HepG2 (cell line): Measurements from ENCODE around the gene UBAP1. TPM values are rescaled to one million over a fixed set of nuclear protein-coding genes. Genes with fewer than 3 reads are reported as not detected.

ENCODE experiments used
- ATAC-seq: fragments of 200-7000 bp; cut with Tn5 transposase; 3 replicates; pipeline ENCODE4 v1.9.1; 2020; ENCODE audit warnings: mild to moderate bottlenecking, moderate library complexity
- BruUV-seq: library from RNA; stranded (reverse); fragments of 400-500 nt; replicated peaks from 2 replicates; lab custom pipeline; 2021; lab: Mats Ljungman, UMichigan
- CTCF ChIA-PET: fragments of 300-600 bp; formaldehyde crosslinking; extraction: SDS; loops from one replicate; lab custom pipeline; 2021; ENCODE audit warnings: low total read pairs, inconsistent platforms, low intra/inter-chr PET ratio; lab: Yijun Ruan, JAX
- POLR2A ChIA-PET: fragments of 350-600 bp; sonication (Branson Sonifier 250); formaldehyde crosslinking; loops from one replicate; lab custom pipeline; 2020; ENCODE audit warnings: antibody characterized with exemption, inconsistent platforms; lab: Yijun Ruan, JAX
- DNase-seq: peaks from one replicate; pipeline ENCODE4 v3.0.0-alpha.2; 2015; ENCODE audit warnings: low spot score
- FAIRE-seq: peaks from 3 replicates; lab custom pipeline; 2011; peaks lifted over from hg19 to GRCh38; lab: Jason Lieb, UNC
- H2AFZ ChIP-seq: one replicate; pipeline ENCODE4 v1.6.1; 2011; ENCODE audit warnings: low read length, inconsistent platforms
- H3K27ac ChIP-seq: fragments of 300-600 bp; 3 replicates; pipeline ENCODE4 v1.8.0; 2011; ENCODE audit warnings: mixed run types, mild to moderate bottlenecking, mixed read lengths, low read length, inconsistent platforms; ENCODE audit not compliant: insufficient read depth; ENCODE audit errors: extremely low read length
- H3K27me3 ChIP-seq, 2 experiments: fragments of 200-600 bp in 1 of 2; 2 replicates in 1 of 2; 3 replicates in 1 of 2; pipeline versions ENCODE4 v1.6.0 to v1.8.0; 2011; ENCODE audit warnings: low read length in 2 of 2, mild to moderate bottlenecking in 2 of 2, moderate library complexity in 2 of 2, inconsistent platforms in 1 of 2; ENCODE audit not compliant: insufficient read depth in 2 of 2, control insufficient read depth in 1 of 2
- H3K36me3 ChIP-seq, 2 experiments: fragments of 200-600 bp in 1 of 2; replicated peaks in 1 of 2; 2 replicates in 1 of 2; 3 replicates in 1 of 2; pipeline versions ENCODE4 v1.5.1 to v1.8.0; 2011; ENCODE audit warnings: low read length in 2 of 2, inconsistent platforms in 1 of 2; ENCODE audit not compliant: insufficient read depth in 2 of 2, control insufficient read depth in 1 of 2
- H3K4me1 ChIP-seq: 2 replicates; pipeline ENCODE4 v1.5.1; 2012; ENCODE audit warnings: low read length, inconsistent platforms; ENCODE audit not compliant: insufficient read depth
- H3K4me2 ChIP-seq: 2 replicates; pipeline ENCODE4 v1.6.0; 2011; ENCODE audit warnings: low read depth, low read length, inconsistent platforms
- H3K4me3 ChIP-seq, 3 experiments: fragments of 200-600 bp in 1 of 3; sonication (generic), shearing (Covaris generic) in 1 of 3; replicated peaks in 1 of 3; 2 replicates each; pipeline ENCODE4 v1.5.1; 2011 to 2016; ENCODE audit warnings: low read length in 3 of 3, inconsistent platforms in 2 of 3, low read depth in 2 of 3, mild to moderate bottlenecking in 2 of 3, control low read depth in 1 of 3, mixed read lengths in 1 of 3; ENCODE audit not compliant: insufficient read depth in 1 of 3
- H3K79me2 ChIP-seq: one replicate; pipeline ENCODE4 v1.6.1; 2011; ENCODE audit warnings: low read length, inconsistent platforms; ENCODE audit not compliant: insufficient read depth
- H3K9ac ChIP-seq: 2 replicates; pipeline ENCODE4 v1.6.0; 2011; ENCODE audit warnings: mild to moderate bottlenecking, low read depth, low read length, inconsistent platforms; ENCODE audit not compliant: insufficient read depth
- H3K9me3 ChIP-seq: 2 replicates; pipeline ENCODE4 v1.5.1; 2012; ENCODE audit warnings: mild to moderate bottlenecking, low read length
- H4K20me1 ChIP-seq: 2 replicates; pipeline ENCODE4 v1.6.0; 2011; ENCODE audit warnings: inconsistent platforms, mild to moderate bottlenecking, low read length, moderate library complexity; ENCODE audit not compliant: insufficient read depth
- HNRNPK ChIP-seq: fragments of 200-400 bp; formaldehyde crosslinking; IDR thresholded peaks from 2 replicates; pipeline ENCODE4 v1.6.1; 2018; ENCODE audit warnings: low read length, low read depth, moderate library complexity, mild to moderate bottlenecking; ENCODE audit not compliant: poor library complexity, severe bottlenecking
- PCBP2 ChIP-seq: fragments of 200-400 bp; formaldehyde crosslinking; optimal IDR thresholded peaks from 2 replicates; pipeline ENCODE3; 2018; ENCODE audit warnings: low read length, low read depth; ENCODE audit not compliant: poor library complexity, severe bottlenecking
- ZNF414 ChIP-seq: sonication (generic); formaldehyde crosslinking; IDR thresholded peaks from 2 replicates; pipeline ENCODE4 v1.5.0; 2020; ENCODE audit warnings: missing genetic modification reagents
- WGBS: methylation state at CpG from one replicate; pipeline ENCODE4 v1.1.6; 2017; ENCODE audit warnings: low lambda C conversion rate; 5-methylcytosine and 5-hydroxymethylcytosine counted together
- in situ Hi-C: cut with HindIII; loops from 2 replicates; pipeline ENCODE4 v1.10.0; 2017; ENCODE audit warnings: low pct_unique_long_range_greater_than_20kb; ENCODE audit not compliant: extremely low pct_ligation_motif_present
- intact Hi-C: fragments of 100-400 bp; cut with micrococcal nuclease; formaldehyde crosslinking; loops from one replicate; pipeline ENCODE4 v1.10.0; 2022; ENCODE audit not compliant: unreplicated experiment
- polyA plus RNA-seq, 8 experiments: library from polyadenylated mRNA; depleted of rRNA in 3 of 8; stranded (reverse) in 7 of 8; unstranded in 1 of 8; fragments of >200 nt; fragmentation: Illumina TruSeq in 4 of 8; extraction: Trizol in 4 of 8; gene quantifications; 2 replicates each; pipeline versions ENCODE4 v1.2.1 to v1.2.3, GENCODE V29; 2011 to 2016; ENCODE audit warnings: low read depth in 4 of 8, missing spikeins in 1 of 8, mixed read lengths in 1 of 8; ENCODE audit not compliant: insufficient read depth in 1 of 8
- total RNA-seq, 5 experiments: library from RNA; depleted of rRNA; stranded (reverse); fragments of >200 nt; fragmentation: Illumina TruSeq; extraction: Trizol; gene quantifications; 2 replicates each; pipeline ENCODE4 v1.2.3, GENCODE V29; 2016; ENCODE audit warnings: low read depth in 1 of 5
- TF ChIP-seq, protein P1 (sequence below): sonication (generic); formaldehyde crosslinking; IDR thresholded peaks from 2 replicates; pipeline ENCODE4 v1.4.0; 2020; ENCODE audit warnings: low read depth, mild to moderate bottlenecking, missing genetic modification reagents
- TF ChIP-seq, protein P2 (sequence below): sonication (generic); formaldehyde crosslinking; conservative IDR thresholded peaks from 2 replicates; pipeline ENCODE4 v1.5.0; 2020; ENCODE audit warnings: missing genetic modification reagents

UBAP1 gene
- total and polyA plus RNA-seq, 2 of the 13 experiments (the other 11 are each of a cell fraction or from before 2014, with no cell fraction given), result 19.5 to 40.5 TPM

DNA sequence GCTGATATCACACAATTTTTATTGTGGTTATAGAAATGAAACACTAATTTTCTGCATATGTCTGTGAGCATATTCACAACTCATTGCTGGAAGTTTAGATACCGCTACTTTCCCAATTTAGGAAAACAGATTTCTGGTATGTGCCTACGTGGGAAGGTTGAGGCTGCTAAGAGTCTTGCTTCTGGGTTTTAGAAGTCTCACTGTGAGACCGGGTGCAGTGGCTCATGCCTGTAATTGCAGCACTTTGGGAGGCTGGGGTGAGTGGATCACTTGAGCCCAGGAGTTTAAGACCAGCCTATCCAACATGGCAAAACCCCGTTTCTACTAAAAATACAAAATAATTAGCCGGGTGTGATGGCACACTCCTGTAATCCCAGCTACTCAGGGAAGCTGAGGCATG, 39.6 kb downstream of the UBAP1 start:
- H3K27ac ChIP-seq, result no peak overlapping the region
- peaks cover 18% of the 10 kb centered on the region for H3K4me1 ChIP-seq
- TF ChIP-seq, protein P1, sequence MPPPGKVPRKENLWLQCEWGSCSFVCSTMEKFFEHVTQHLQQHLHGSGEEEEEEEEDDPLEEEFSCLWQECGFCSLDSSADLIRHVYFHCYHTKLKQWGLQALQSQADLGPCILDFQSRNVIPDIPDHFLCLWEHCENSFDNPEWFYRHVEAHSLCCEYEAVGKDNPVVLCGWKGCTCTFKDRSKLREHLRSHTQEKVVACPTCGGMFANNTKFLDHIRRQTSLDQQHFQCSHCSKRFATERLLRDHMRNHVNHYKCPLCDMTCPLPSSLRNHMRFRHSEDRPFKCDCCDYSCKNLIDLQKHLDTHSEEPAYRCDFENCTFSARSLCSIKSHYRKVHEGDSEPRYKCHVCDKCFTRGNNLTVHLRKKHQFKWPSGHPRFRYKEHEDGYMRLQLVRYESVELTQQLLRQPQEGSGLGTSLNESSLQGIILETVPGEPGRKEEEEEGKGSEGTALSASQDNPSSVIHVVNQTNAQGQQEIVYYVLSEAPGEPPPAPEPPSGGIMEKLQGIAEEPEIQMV (CRISPR knock-in tag), result no peak
- TF ChIP-seq, all 625 proteins: peak for 0
- Histone ChIP-seq H3K9me3 (no peaks in the 10 kb centered on the region), H4K20me1 (no peaks in the 10 kb centered on the region), H3K4me3 (no peak overlapping the region), H3K4me2 (no peak overlapping the region), H2AFZ (no peak overlapping the region), H3K27me3 (no peaks in the 10 kb centered on the region), H3K9ac (no peak overlapping the region), H3K79me2 (peaks cover 11% of the 10 kb centered on the region), H3K36me3 (no peaks in the 10 kb centered on the region)
- FAIRE-seq (no peak), ATAC-seq (peak; percentile 59), DNase-seq (no peak)
- no TSS peak for BruUV-seq
- CTCF ChIA-PET, result no interaction called here
- intact Hi-C loops, result no loop called here
- WGBS, result 98% methylated on average over 5 of the region's 5 CpGs
- POLR2A ChIA-PET, result no interaction called here
- in situ Hi-C loops, result no loop called here

GRCh38 chr9:34219421-34219820, 40.6 kb downstream of the UBAP1 start:
- no peak overlapping the region for H2AFZ ChIP-seq
- H3K36me3 ChIP-seq, result 0 out of 5 replicates have a peak, but pooled peaks cover 0 to 4% of the 10 kb centered on the region in 2 experiments
- peaks cover 2% of the 10 kb centered on the region; the same call in 1 of the 2 replicates for H4K20me1 ChIP-seq
- 97% methylated on average over 1 of the region's 1 CpG for WGBS
- no peak for FAIRE-seq
- H3K9me3 ChIP-seq, result no peaks in the 10 kb centered on the region
- no TSS peak for BruUV-seq
- intact Hi-C loops, result no loop called here
- in situ Hi-C loops, result no loop called here
- no peak overlapping the region for H3K4me2 ChIP-seq
- H3K79me2 ChIP-seq, result peaks cover 9% of the 10 kb centered on the region
- H3K4me3 ChIP-seq, result no peak overlapping the region
- CTCF ChIA-PET, result no interaction called here
- TF ChIP-seq ZNF414 (CRISPR knock-in tag), result no peak
- TF ChIP-seq HNRNPK, result peak; percentile 80
- peak; percentile 63 for TF ChIP-seq PCBP2
- TF ChIP-seq, protein P2, sequence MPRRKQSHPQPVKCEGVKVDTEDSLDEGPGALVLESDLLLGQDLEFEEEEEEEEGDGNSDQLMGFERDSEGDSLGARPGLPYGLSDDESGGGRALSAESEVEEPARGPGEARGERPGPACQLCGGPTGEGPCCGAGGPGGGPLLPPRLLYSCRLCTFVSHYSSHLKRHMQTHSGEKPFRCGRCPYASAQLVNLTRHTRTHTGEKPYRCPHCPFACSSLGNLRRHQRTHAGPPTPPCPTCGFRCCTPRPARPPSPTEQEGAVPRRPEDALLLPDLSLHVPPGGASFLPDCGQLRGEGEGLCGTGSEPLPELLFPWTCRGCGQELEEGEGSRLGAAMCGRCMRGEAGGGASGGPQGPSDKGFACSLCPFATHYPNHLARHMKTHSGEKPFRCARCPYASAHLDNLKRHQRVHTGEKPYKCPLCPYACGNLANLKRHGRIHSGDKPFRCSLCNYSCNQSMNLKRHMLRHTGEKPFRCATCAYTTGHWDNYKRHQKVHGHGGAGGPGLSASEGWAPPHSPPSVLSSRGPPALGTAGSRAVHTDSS (CRISPR knock-in tag), result no peak
- DNase-seq, result no peak
- H3K27me3 ChIP-seq, result no peaks in the 10 kb centered on the region
- H3K27ac ChIP-seq, result no peak overlapping the region
- POLR2A ChIA-PET, result no interaction called here
- no peak overlapping the region for H3K9ac ChIP-seq
- peaks cover 18% of the 10 kb centered on the region for H3K4me1 ChIP-seq
- no peak for ATAC-seq
